ENCODE data around the gene SCPEP1. TPM values are rescaled to one million over a fixed set of nuclear protein-coding genes. Genes with fewer than 3 reads are reported as not detected.

SCPEP1 gene
- total and polyA plus RNA-seq, 4 donors, result 66.4 to 126 (median 97.2) TPM

DNA sequence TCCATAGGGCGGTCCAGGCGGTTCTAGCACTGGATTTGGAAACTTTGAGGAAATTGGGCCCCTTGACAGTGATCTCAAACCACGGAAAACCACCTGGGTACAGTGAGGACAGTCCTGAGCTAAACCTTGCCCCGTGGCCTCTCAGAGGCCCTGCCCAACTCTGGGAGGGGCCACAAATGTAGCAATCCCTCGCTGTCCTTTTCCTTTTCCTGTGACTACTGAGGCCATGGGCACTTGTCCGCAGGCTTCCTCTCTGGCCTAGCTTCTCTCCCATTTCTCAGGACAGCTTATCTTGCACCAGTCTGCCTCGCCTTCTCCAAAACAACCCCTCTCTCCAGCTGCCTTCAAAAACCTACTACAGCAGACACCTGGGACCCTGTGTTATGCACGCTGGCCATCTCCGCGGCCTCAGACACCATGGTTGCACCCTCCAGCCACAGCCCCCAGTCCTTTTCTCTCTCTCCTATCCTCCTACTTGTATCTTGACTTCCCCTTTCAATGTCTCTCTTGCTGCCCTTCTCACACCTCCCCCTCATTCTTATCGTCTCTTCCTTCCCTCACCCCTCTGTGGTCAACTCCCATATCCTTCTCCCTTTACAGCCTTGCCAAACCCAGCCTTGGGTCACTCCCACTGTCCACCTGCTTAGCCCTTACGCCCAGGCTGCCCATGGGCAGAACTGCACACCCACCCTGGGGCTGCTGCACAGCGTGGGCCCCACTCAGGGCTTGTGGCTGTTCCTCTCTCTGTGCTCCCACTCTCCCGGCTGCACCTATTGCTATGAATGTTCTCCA, 7.6 kb downstream of the SCPEP1 start:
- H3K4me1 ChIP-seq (ENCODE audit: control insufficient read depth in 1 of 2, insufficient read depth in 2 of 2, low read length in 2 of 2), result no peaks in the 10 kb centered on the region
- no peaks in the 10 kb centered on the region for H3K27me3 ChIP-seq (ENCODE audit: control insufficient read depth in 1 of 2, insufficient read depth in 2 of 2, low read length in 1 of 2)
- intact Hi-C loops (cut with DNase I), result no loop called here
- no peak for ATAC-seq (ENCODE audit: low FRiP score)
- H3K27ac ChIP-seq (ENCODE audit: low read depth in 1 of 2, low read length in 2 of 2), result no peak overlapping the region
- DNase-seq, result no peak
- H3K36me3 ChIP-seq (ENCODE audit: control insufficient read depth in 1 of 2, insufficient read depth in 2 of 2, low read length in 1 of 2), result peaks cover 5 to 7% of the 10 kb centered on the region in 2 donors
- H3K4me3 ChIP-seq (ENCODE audit: low read length in 2 of 2), result no peak overlapping the region
- no peaks in the 10 kb centered on the region for H3K9me3 ChIP-seq (ENCODE audit: control insufficient read depth, low read length)
- WGBS, 2 donors, result 92 to 94% methylated on average over 14 of the region's 14 CpGs

GRCh38 chr17:56987283-56987834, 9.4 kb downstream of the SCPEP1 start:
- H3K36me3 ChIP-seq (ENCODE audit: control insufficient read depth in 1 of 2, insufficient read depth in 2 of 2, low read length in 1 of 2), result peaks cover 4 to 7% of the 10 kb centered on the region in 2 donors
- WGBS, 2 donors, result 80 to 86% methylated on average over 11 of the region's 11 CpGs
- ATAC-seq (ENCODE audit: low FRiP score), result no peak
- no peaks in the 10 kb centered on the region for H3K27me3 ChIP-seq (ENCODE audit: control insufficient read depth in 1 of 2, insufficient read depth in 2 of 2, low read length in 1 of 2)
- H3K9me3 ChIP-seq (ENCODE audit: control insufficient read depth, low read length), result no peaks in the 10 kb centered on the region
- no peak overlapping the region for H3K27ac ChIP-seq (ENCODE audit: low read depth in 1 of 2, low read length in 2 of 2)
- no peak overlapping the region for H3K4me3 ChIP-seq (ENCODE audit: low read length in 2 of 2)
- intact Hi-C loops (cut with DNase I), result no loop called here
- no peak for DNase-seq
- no peaks in the 10 kb centered on the region for H3K4me1 ChIP-seq (ENCODE audit: control insufficient read depth in 1 of 2, insufficient read depth in 2 of 2, low read length in 2 of 2)

- Histone ChIP-seq H3K4me1 (ENCODE audit: control insufficient read depth in 1 of 2, insufficient read depth in 2 of 2, low read length in 2 of 2) (no peaks in the 10 kb centered on the region), H3K27ac (ENCODE audit: low read depth in 1 of 2, low read length in 2 of 2) (no peak overlapping the region), H3K4me3 (ENCODE audit: low read length in 2 of 2) (no peak overlapping the region), H3K9me3 (ENCODE audit: control insufficient read depth, low read length) (no peaks in the 10 kb centered on the region), H3K36me3 (ENCODE audit: control insufficient read depth in 1 of 2, insufficient read depth in 2 of 2, low read length in 1 of 2) (peaks cover 0 to 7% of the 10 kb centered on the region in 2 donors), H3K27me3 (ENCODE audit: control insufficient read depth in 1 of 2, insufficient read depth in 2 of 2, low read length in 1 of 2) (no peaks in the 10 kb centered on the region)
- ATAC-seq (ENCODE audit: low FRiP score), result no peak
- WGBS, 2 donors, result 97% methylated on average over 4 of the region's 4 CpGs
- no peak for DNase-seq
- intact Hi-C loops (cut with DNase I), result no loop called here
Observed at GRCh38 chr17:56988901-56989572, 11.1 kb downstream of the SCPEP1 start.

DNA sequence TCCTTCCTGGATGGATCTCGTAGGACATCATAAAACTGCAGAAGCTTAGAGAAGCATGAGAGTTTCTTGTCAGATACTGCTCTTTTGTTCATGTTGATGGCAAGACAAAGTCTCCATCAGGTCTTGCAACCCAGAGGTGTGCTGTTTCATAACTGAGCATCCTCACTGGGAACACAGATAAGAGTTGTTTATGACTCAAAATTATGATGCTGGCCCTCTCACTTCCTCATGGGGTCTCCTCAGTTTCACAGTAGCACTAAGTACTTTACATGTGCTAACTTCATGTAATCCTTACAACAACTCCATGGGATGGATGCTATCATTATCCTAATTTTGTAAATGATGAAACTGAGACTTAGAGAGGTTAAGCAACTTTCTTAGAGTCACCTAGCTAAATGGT, 14.4 kb downstream of the SCPEP1 start:
- Histone ChIP-seq H3K27ac (ENCODE audit: low read depth in 1 of 2, low read length in 2 of 2) (no peak overlapping the region), H3K4me1 (ENCODE audit: control insufficient read depth in 1 of 2, insufficient read depth in 2 of 2, low read length in 2 of 2) (no peaks in the 10 kb centered on the region), H3K36me3 (ENCODE audit: control insufficient read depth in 1 of 2, insufficient read depth in 2 of 2, low read length in 1 of 2) (peaks cover 0 to 4% of the 10 kb centered on the region in 2 donors), H3K4me3 (ENCODE audit: low read length in 2 of 2) (no peak overlapping the region), H3K9me3 (ENCODE audit: control insufficient read depth, low read length) (no peaks in the 10 kb centered on the region), H3K27me3 (ENCODE audit: control insufficient read depth in 1 of 2, insufficient read depth in 2 of 2, low read length in 1 of 2) (no peaks in the 10 kb centered on the region)
- no peak for ATAC-seq (ENCODE audit: low FRiP score)
- intact Hi-C loops (cut with DNase I), result no loop called here
- WGBS, 2 donors, result 85 to 87% methylated on average over 1 of the region's 1 CpG
- no peak for DNase-seq

DNA sequence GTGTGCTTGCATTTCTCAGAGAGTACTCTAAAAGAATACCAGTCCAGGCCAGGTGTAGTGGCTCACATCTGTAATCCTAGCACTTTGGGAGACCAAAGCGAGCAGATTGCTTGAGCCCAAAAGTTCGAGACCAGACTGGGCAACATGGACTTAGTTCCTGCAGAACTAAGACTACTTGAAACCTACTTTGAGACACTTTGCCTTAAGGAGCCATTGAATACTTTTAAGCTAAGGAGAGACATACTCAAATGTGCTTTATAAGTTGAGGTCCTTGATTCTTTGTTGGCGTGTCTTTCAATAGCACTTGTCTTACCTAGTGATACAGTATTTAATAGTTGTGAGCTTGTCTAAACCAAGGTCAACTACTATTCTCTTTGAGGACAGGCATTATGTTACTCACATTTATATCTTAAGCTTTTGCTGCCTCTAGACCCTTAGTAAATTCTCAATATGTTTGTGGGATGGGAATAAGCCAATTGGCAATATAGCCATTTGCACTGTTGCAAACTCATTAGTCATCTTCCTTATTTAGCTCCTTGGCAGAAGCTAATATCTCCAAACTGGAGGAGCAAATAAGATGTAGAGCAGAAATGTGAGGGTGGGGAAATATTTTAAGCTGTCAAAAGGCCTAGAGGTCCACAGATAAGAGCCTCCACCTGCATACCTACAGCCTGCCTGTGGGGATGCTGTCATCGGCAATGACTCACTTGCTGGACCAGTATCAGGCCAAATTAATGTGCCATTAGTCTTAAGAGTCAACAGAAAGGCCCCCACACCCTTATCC, 16.3 kb downstream of the SCPEP1 start:
- DNase-seq, result no peak
- WGBS, 2 donors, result 98 to 100% methylated on average over 4 of the region's 4 CpGs

DNA sequence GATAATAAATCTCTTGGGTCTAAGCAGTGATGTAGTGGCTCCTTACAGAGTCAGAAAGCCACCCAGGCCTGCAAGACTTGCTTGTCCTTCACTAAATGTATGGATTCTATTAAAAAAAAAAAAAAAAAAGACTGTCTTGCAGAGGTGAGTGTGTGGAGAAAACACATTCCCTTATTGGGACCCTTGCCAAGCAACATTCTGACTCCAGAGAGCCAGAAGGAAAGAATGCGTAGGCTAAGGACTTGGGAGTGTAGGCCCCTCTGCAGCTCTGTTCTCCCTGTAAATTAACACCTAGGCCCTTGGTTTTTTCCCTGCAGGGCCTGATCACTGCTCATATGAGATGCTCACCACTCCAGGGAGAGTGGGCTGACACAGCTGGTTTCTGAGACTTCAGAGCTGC, 17.8 kb downstream of the SCPEP1 start:
- Histone ChIP-seq H3K4me1 (ENCODE audit: control insufficient read depth in 1 of 2, insufficient read depth in 2 of 2, low read length in 2 of 2) (no peaks in the 10 kb centered on the region), H3K27me3 (ENCODE audit: control insufficient read depth in 1 of 2, insufficient read depth in 2 of 2, low read length in 1 of 2) (no peaks in the 10 kb centered on the region), H3K4me3 (ENCODE audit: low read length in 2 of 2) (no peak overlapping the region), H3K27ac (ENCODE audit: low read depth in 1 of 2, low read length in 2 of 2) (no peak overlapping the region), H3K36me3 (ENCODE audit: control insufficient read depth in 1 of 2, insufficient read depth in 2 of 2, low read length in 1 of 2) (peaks cover 0 to 8% of the 10 kb centered on the region in 2 donors), H3K9me3 (ENCODE audit: control insufficient read depth, low read length) (no peaks in the 10 kb centered on the region)
- intact Hi-C loops (cut with DNase I), result no loop called here
- ATAC-seq (ENCODE audit: low FRiP score), result no peak
- no peak for DNase-seq
- WGBS, 2 donors, result 67 to 70% methylated on average over 1 of the region's 1 CpG

More for the DNA sequence above, 16.3 kb downstream of the SCPEP1 start:
- H3K4me3 ChIP-seq (ENCODE audit: low read length in 2 of 2), result no peak overlapping the region
- H3K27ac ChIP-seq (ENCODE audit: low read depth in 1 of 2, low read length in 2 of 2), result no peak overlapping the region
- intact Hi-C loops (cut with DNase I), result no loop called here
- H3K27me3 ChIP-seq (ENCODE audit: control insufficient read depth in 1 of 2, insufficient read depth in 2 of 2, low read length in 1 of 2), result no peaks in the 10 kb centered on the region
- no peak for ATAC-seq (ENCODE audit: low FRiP score)
- H3K4me1 ChIP-seq (ENCODE audit: control insufficient read depth in 1 of 2, insufficient read depth in 2 of 2, low read length in 2 of 2), result no peaks in the 10 kb centered on the region
- no peaks in the 10 kb centered on the region for H3K9me3 ChIP-seq (ENCODE audit: control insufficient read depth, low read length)
- peaks cover 0 to 3% of the 10 kb centered on the region in 2 donors for H3K36me3 ChIP-seq (ENCODE audit: control insufficient read depth in 1 of 2, insufficient read depth in 2 of 2, low read length in 1 of 2)

- peaks cover 0 to 8% of the 10 kb centered on the region in 2 donors for H3K36me3 ChIP-seq (ENCODE audit: control insufficient read depth in 1 of 2, insufficient read depth in 2 of 2, low read length in 1 of 2)
- no peak for ATAC-seq (ENCODE audit: low FRiP score)
- DNase-seq, result no peak
Observed at GRCh38 chr17:56997313-56997712, 19.4 kb downstream of the SCPEP1 start.

GRCh38 chr17:57001541-57001940, 23.6 kb downstream of the SCPEP1 start:
- intact Hi-C loops (cut with DNase I), result no loop called here
- WGBS, 2 donors, result 80 to 84% methylated on average over 7 of the region's 7 CpGs
- no peaks in the 10 kb centered on the region for H3K27me3 ChIP-seq (ENCODE audit: control insufficient read depth in 1 of 2, insufficient read depth in 2 of 2, low read length in 1 of 2)
- H3K9me3 ChIP-seq (ENCODE audit: control insufficient read depth, low read length), result no peaks in the 10 kb centered on the region
- H3K4me3 ChIP-seq (ENCODE audit: low read length in 2 of 2), result no peak overlapping the region
- no peaks in the 10 kb centered on the region for H3K4me1 ChIP-seq (ENCODE audit: control insufficient read depth in 1 of 2, insufficient read depth in 2 of 2, low read length in 2 of 2)
- peaks cover 0 to 10% of the 10 kb centered on the region in 2 donors for H3K36me3 ChIP-seq (ENCODE audit: control insufficient read depth in 1 of 2, insufficient read depth in 2 of 2, low read length in 1 of 2)
- no peak overlapping the region for H3K27ac ChIP-seq (ENCODE audit: low read depth in 1 of 2, low read length in 2 of 2)
- no peak for DNase-seq
- no peak for ATAC-seq (ENCODE audit: low FRiP score)

More at GRCh38 chr17:56997313-56997712, 19.4 kb downstream of the SCPEP1 start:
- Histone ChIP-seq H3K4me3 (ENCODE audit: low read length in 2 of 2) (no peak overlapping the region), H3K9me3 (ENCODE audit: control insufficient read depth, low read length) (no peaks in the 10 kb centered on the region), H3K4me1 (ENCODE audit: control insufficient read depth in 1 of 2, insufficient read depth in 2 of 2, low read length in 2 of 2) (no peaks in the 10 kb centered on the region), H3K27me3 (ENCODE audit: control insufficient read depth in 1 of 2, insufficient read depth in 2 of 2, low read length in 1 of 2) (no peaks in the 10 kb centered on the region), H3K27ac (ENCODE audit: low read depth in 1 of 2, low read length in 2 of 2) (no peak overlapping the region)
- 95 to 96% methylated on average over 2 of the region's 2 CpGs for WGBS, 2 donors
- intact Hi-C loops (cut with DNase I), result no loop called here
